IMR-90 (cell line): Measurements from ENCODE around the gene PPP1R13L. TPM values are rescaled to one million over a fixed set of nuclear protein-coding genes. Genes with fewer than 3 reads are reported as not detected.

Experiments used
- ATAC-seq: fragments of 200-7000 bp; cut with Tn5 transposase; 2 replicates; pipeline ENCODE4 v1.9.1; 2020; ENCODE audit warnings: low read depth, mild to moderate bottlenecking, moderate library complexity
- BruUV-seq: library from RNA; stranded (reverse); fragments of 400-500 nt; replicated peaks from 2 replicates; lab custom pipeline; 2021; lab: Mats Ljungman, UMichigan
- CTCF ChIA-PET: fragments of 300-600 bp; formaldehyde crosslinking; extraction: SDS; loops from one replicate; lab custom pipeline; 2021; ENCODE audit warnings: antibody characterized with exemption; lab: Yijun Ruan, JAX
- POLR2A ChIA-PET: fragments of 300-600 bp; sonication (Branson Sonifier 250); formaldehyde crosslinking; loops from one replicate; lab custom pipeline; 2022; ENCODE audit warnings: antibody characterized with exemption; ENCODE audit not compliant: unreplicated experiment; lab: Charles Lee
- DNase-seq: peaks from one replicate; pipeline ENCODE4 v3.0.0; 2013
- H2AFZ ChIP-seq: replicated peaks from 2 replicates; pipeline ENCODE3; 2013; ENCODE audit warnings: low read length, mild to moderate bottlenecking; ENCODE audit not compliant: poor library complexity
- H2AK5ac ChIP-seq: 2 replicates; pipeline ENCODE4 v1.6.1; 2013; ENCODE audit warnings: low read depth, low read length, inconsistent platforms
- H2AK9ac ChIP-seq: replicated peaks from 2 replicates; pipeline ENCODE3; 2013; ENCODE audit warnings: mild to moderate bottlenecking, low read depth, low read length, moderate library complexity; ENCODE audit not compliant: poor library complexity
- H2BK120ac ChIP-seq: 2 replicates; pipeline ENCODE4 v1.6.1; 2013; ENCODE audit warnings: low read depth, low read length, inconsistent platforms
- H2BK15ac ChIP-seq: 3 replicates; pipeline ENCODE4 v1.6.1; 2013; ENCODE audit warnings: low read depth, low read length, inconsistent platforms
- H2BK20ac ChIP-seq: 2 replicates; pipeline ENCODE4 v1.6.1; 2013; ENCODE audit warnings: low read depth, mild to moderate bottlenecking, inconsistent platforms, low read length, moderate library complexity
- H2BK5ac ChIP-seq: 2 replicates; pipeline ENCODE4 v1.6.1; 2013; ENCODE audit warnings: mild to moderate bottlenecking, low read depth, low read length, inconsistent platforms; ENCODE audit not compliant: poor library complexity, severe bottlenecking
- H3K14ac ChIP-seq: replicated peaks from 2 replicates; pipeline ENCODE4 v1.6.1; 2013; ENCODE audit warnings: low read depth, low read length, inconsistent platforms
- H3K18ac ChIP-seq: 2 replicates; pipeline ENCODE4 v1.6.1; 2013; ENCODE audit warnings: low read depth, low read length, control low read depth
- H3K23ac ChIP-seq: 2 replicates; pipeline ENCODE4 v1.6.1; 2013; ENCODE audit warnings: low read depth, low read length, inconsistent platforms
- H3K27ac ChIP-seq: 2 replicates; pipeline ENCODE4 v1.5.1; 2013; ENCODE audit warnings: mild to moderate bottlenecking, control low read depth, low read length; ENCODE audit not compliant: insufficient read depth
- H3K27me3 ChIP-seq: 2 replicates; pipeline ENCODE4 v1.6.1; 2013; ENCODE audit warnings: low read length; ENCODE audit not compliant: control insufficient read depth, insufficient read depth
- H3K36me3 ChIP-seq: 2 replicates; pipeline ENCODE4 v1.6.1; 2013; ENCODE audit warnings: low read length, mixed read lengths; ENCODE audit not compliant: control insufficient read depth, insufficient read depth
- H3K4ac ChIP-seq: 2 replicates; pipeline ENCODE4 v1.6.1; 2013; ENCODE audit warnings: low read depth, low read length, inconsistent platforms
- H3K4me1 ChIP-seq: 2 replicates; pipeline ENCODE4 v1.6.1; 2013; ENCODE audit warnings: low read length, mixed read lengths; ENCODE audit not compliant: control insufficient read depth, insufficient read depth
- H3K4me2 ChIP-seq: 2 replicates; pipeline ENCODE4 v1.6.1; 2013; ENCODE audit warnings: low read depth, mild to moderate bottlenecking, control low read depth, low read length, moderate library complexity
- H3K4me3 ChIP-seq: 2 replicates; pipeline ENCODE4 v1.5.1; 2013; ENCODE audit warnings: low read depth, mild to moderate bottlenecking, control low read depth, low read length, moderate library complexity; ENCODE audit not compliant: insufficient read depth
- H3K56ac ChIP-seq: 2 replicates; pipeline ENCODE4 v1.6.1; 2013; ENCODE audit warnings: low read length, inconsistent platforms; ENCODE audit not compliant: insufficient read depth; ENCODE audit errors: extremely low read depth
- H3K79me1 ChIP-seq, 2 experiments: 2 replicates each; pipeline ENCODE4 v1.6.1; 2013; ENCODE audit warnings: low read length in 2 of 2, inconsistent platforms in 1 of 2, low read depth in 1 of 2
- H3K9ac ChIP-seq: 2 replicates; pipeline ENCODE4 v1.6.1; 2013; ENCODE audit warnings: low read depth, low read length, control low read depth
- H3K9me1 ChIP-seq: 2 replicates; pipeline ENCODE4 v1.6.1; 2013; ENCODE audit warnings: low read length, inconsistent platforms; ENCODE audit not compliant: insufficient read depth
- H3K9me3 ChIP-seq: 2 replicates; pipeline ENCODE4 v1.6.1; 2013; ENCODE audit warnings: low read length; ENCODE audit not compliant: control insufficient read depth, insufficient read depth
- H4K20me1 ChIP-seq: 2 replicates; pipeline ENCODE4 v1.6.1; 2013; ENCODE audit warnings: low read length, inconsistent platforms; ENCODE audit not compliant: insufficient read depth
- H4K5ac ChIP-seq: 2 replicates; pipeline ENCODE4 v1.6.1; 2013; ENCODE audit warnings: mild to moderate bottlenecking, low read depth, low read length, control low read depth
- H4K8ac ChIP-seq, 2 experiments: 2 replicates each; pipeline ENCODE4 v1.6.1; 2013; ENCODE audit warnings: low read depth in 2 of 2, low read length in 2 of 2, control low read depth in 1 of 2, inconsistent platforms in 1 of 2
- H4K91ac ChIP-seq: 2 replicates; pipeline ENCODE4 v1.6.1; 2013; ENCODE audit warnings: low read depth, low read length, inconsistent platforms; ENCODE audit not compliant: insufficient read depth
- CHD1 ChIP-seq: IDR thresholded peaks from 2 replicates; pipeline ENCODE4 v1.6.1; 2012; ENCODE audit warnings: low read depth, low read length, improper control_type of control experiment
- CTCF ChIP-seq: conservative IDR thresholded peaks from 2 replicates; pipeline ENCODE4 v1.5.1; 2012; ENCODE audit warnings: mild to moderate bottlenecking, low read depth, low read length, improper control_type of control experiment
- POLR2A ChIP-seq: IDR thresholded peaks from 2 replicates; pipeline ENCODE4 v1.6.1; 2012; ENCODE audit warnings: mild to moderate bottlenecking, low read depth, low read length
- RAD21 ChIP-seq: IDR thresholded peaks from 2 replicates; pipeline ENCODE4 v1.6.1; 2012; ENCODE audit warnings: low read length, improper control_type of control experiment
- WGBS, 2 experiments: methylation state at CpG; one replicate each; pipeline versions ENCODE4 v1.1.5 to v1.1.7; 2013; ENCODE audit warnings: missing lambda C conversion rate in 2 of 2; ENCODE audit not compliant: insufficient read length in 1 of 2; ENCODE audit errors: extremely low coverage in 2 of 2; 5-methylcytosine and 5-hydroxymethylcytosine counted together
- dilution Hi-C: fragments of 300-500 bp; cut with HindIII; formaldehyde crosslinking; loops from one replicate; pipeline ENCODE4 v1.14.3; 2018; ENCODE audit warnings: low sequenced_read_pairs; ENCODE audit not compliant: unreplicated experiment
- in situ Hi-C: fragments of 300-500 bp; cut with MboI; formaldehyde crosslinking; loops from 3 replicates; pipeline ENCODE4 v1.14.3; 2019; ENCODE audit warnings: low sequenced_read_pairs, inconsistent platforms, mixed read lengths
- intact Hi-C: fragments of 100-400 bp; cut with micrococcal nuclease; formaldehyde crosslinking; loops from 2 replicates; pipeline ENCODE4 v1.10.0; 2022
- polyA plus RNA-seq, 3 experiments: library from polyadenylated mRNA; depleted of rRNA; stranded (reverse); fragments of >200 nt; gene quantifications; 2 replicates each; pipeline ENCODE4 v1.2.3, GENCODE V29; 2012; ENCODE audit warnings: low replicate concordance in 1 of 3
- total RNA-seq: library from RNA; depleted of rRNA; stranded (reverse); fragments of >200 nt; gene quantifications from 2 replicates; pipeline ENCODE4 v1.2.3, GENCODE V29; 2012

PPP1R13L gene
- total and polyA plus RNA-seq, 2 of the 4 experiments (the other 2 are of a cell fraction) = 3.0 to 13.3 TPM

DNA sequence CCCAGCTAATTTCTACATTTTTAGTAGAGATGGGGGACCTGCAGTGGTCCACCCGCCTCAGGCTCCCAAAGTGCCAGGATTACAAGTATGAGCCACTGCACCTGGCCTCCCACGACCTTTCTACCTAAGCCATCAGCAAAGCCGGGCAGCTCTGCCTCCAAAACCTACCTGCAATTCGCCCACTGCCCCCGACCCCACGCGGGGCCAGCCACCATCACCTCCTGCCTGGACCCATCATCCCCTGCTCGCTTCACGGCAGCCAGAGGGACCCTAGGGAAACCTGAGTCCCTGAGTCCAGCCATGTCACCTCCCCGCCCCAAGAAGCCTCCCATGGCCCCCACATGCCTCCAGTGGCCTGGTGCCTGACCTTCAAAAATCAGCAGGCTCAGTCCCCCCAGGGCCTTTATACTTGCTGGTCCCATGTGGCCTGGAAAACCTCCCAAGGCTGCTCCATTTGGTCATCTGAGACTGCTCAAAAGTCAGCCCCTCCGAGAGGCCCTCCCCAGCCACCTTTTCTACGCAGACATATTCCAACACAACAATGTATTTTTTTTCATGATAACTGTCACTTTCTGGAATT, 46.6 kb downstream of the PPP1R13L start:
- H3K4ac ChIP-seq = no peak overlapping the region
- H3K27me3 ChIP-seq = no peaks in the 10 kb centered on the region
- no peak overlapping the region for H3K23ac ChIP-seq
- H3K56ac ChIP-seq = no peak overlapping the region
- H2BK15ac ChIP-seq = no peak overlapping the region
- DNase-seq = no peak
- H3K18ac ChIP-seq = no peak overlapping the region
- H3K27ac ChIP-seq = no peak overlapping the region
- no peaks in the 10 kb centered on the region for H3K4me1 ChIP-seq
- no peaks in the 10 kb centered on the region for H3K9me3 ChIP-seq
- H3K4me3 ChIP-seq = no peak overlapping the region
- in situ Hi-C loops = no loop called here
- H2BK120ac ChIP-seq = no peak overlapping the region
- POLR2A ChIA-PET = no interaction called here
- intact Hi-C loops = no loop called here
- no peak overlapping the region for H2AK5ac ChIP-seq
- H3K14ac ChIP-seq = no peak overlapping the region
- peaks cover 51% of the 10 kb centered on the region for H3K36me3 ChIP-seq
- no peak for ATAC-seq
- WGBS, 2 experiments = 100% methylated on average over 6 of the region's 12 CpGs; no CpG with 5 or more reads in 1 of the 2 experiments
- no peak overlapping the region for H2BK20ac ChIP-seq
- no peak overlapping the region for H3K9ac ChIP-seq
- H4K5ac ChIP-seq = no peak overlapping the region
- no peaks in the 10 kb centered on the region for H3K9me1 ChIP-seq
- H2AK9ac ChIP-seq = no peak overlapping the region
- H3K79me1 ChIP-seq = peaks cover 3 to 11% of the 10 kb centered on the region in 2 experiments; a peak in 2 of 4 replicates
- H4K91ac ChIP-seq = no peak overlapping the region
- TF ChIP-seq CHD1 = no peak
- TF ChIP-seq CTCF = no peak
- TF ChIP-seq POLR2A = no peak
- no peak for TF ChIP-seq RAD21
- H2BK5ac ChIP-seq = no peak overlapping the region
- H2AFZ ChIP-seq = no peak overlapping the region
- H4K20me1 ChIP-seq = peaks cover 5% of the 10 kb centered on the region; the same call in 1 of the 2 replicates
- no peak overlapping the region for H3K4me2 ChIP-seq
- H4K8ac ChIP-seq = no peak overlapping the region
- CTCF ChIA-PET = no interaction called here
- no TSS peak for BruUV-seq
- dilution Hi-C loops = no loop called here
